ENCODE results near the gene ZNF730. TPM values are rescaled to one million over a fixed set of nuclear protein-coding genes. Genes with fewer than 3 reads are reported as not detected.
A peak's percentile ranks its signal among the peaks of the same experiment; 100 is the strongest.
"Not testable (repeated sequence)": the region's sequence is repeated elsewhere in the genome, so short reads cannot be mapped to it uniquely, and the experiment has no call there.

ZNF730 gene
- total RNA-seq, result under 1 TPM in 2 of 5 donors, not detected in 3; 0.09 to 0.20 TPM
- total RNA-seq (2013), result not detected
- total RNA-seq, result 0 to 1.9 (median 0.06) reads per million in 29 experiments

DNA sequence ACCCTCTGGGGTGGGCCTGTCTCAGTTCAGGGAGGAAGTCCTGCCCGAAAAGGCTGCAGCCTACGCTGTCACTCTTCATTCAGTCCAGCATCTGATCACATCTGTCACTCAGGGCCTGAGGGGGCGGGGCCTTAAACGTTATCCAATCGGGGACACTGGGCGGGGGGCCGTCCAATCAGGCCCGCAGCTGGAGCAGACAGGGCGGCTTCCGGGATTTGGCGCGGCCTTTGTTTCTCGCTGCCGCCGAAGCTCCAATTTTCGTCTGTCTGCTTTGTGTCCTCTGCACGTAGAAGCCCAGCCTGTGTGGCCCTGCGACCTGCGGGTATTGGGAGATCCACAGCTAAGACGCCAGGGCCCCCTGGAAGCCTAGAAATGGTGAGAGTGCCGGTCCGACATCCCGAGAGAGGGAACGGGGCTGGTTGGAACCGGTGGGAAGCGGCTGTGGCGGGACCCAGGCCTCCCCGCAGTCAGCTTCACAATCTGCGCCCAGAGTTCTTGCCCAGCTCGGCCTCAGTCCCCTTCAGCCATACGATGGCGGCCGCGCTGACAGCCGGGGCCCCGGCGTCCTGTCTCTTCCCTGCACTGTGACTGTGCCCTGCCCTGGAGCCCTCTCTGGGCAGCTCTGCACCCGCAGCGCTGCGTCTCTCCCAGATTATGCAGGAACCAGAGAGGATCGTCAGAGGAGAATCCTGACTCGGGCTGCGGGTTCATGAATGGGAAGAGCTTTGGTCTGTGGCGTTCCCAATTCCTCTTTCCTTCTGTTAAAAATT is at the start of gene ZNF730:
Gene ZNF730, plus strand, starts transcription at position 224 of the 770 bp plus-strand sequence. Its CDS starts 149 bp downstream, at position 373.
- DNase-seq (peak in 26 of 35 experiments; percentile 2 to 64 (median 32)), ATAC-seq (replicated peaks in 1 of 4) (peak; percentile 65 to 91 (median 81))
- Histone ChIP-seq H3K27me3 (replicated peaks in 1 of 2; ENCODE audit: control insufficient read depth in 2 of 2, extremely low read depth in 1 of 2, insufficient read depth in 2 of 2, low read length in 1 of 2) (peaks cover 0 to 8% of the 10 kb centered on the region in 2 experiments), H3K36me3 (ENCODE audit: control insufficient read depth in 2 of 2, extremely low read depth in 1 of 2, insufficient read depth in 1 of 2, low read length in 1 of 2) (no peaks in the 10 kb centered on the region), H3K9me3 (no peaks in the 10 kb centered on the region), H3K4me1 (ENCODE audit: control insufficient read depth in 1 of 2, extremely low read depth in 1 of 2, insufficient read depth in 2 of 2, low read length in 2 of 2) (peaks cover 0 to 6% of the 10 kb centered on the region in 2 experiments), H3K27ac (ENCODE audit: low read length) (no peak within 1 kb of the TSS), H3K4me3 (ENCODE audit: control insufficient read depth in 1 of 2, extremely low read depth in 1 of 2, low read length in 1 of 2) (peak within 1 kb of the TSS; percentile 18 to 85)
- CTCF ChIA-PET, result no interaction called here
- H3K4me3 Mint-ChIP-seq, result peak within 1 kb of the TSS; percentile 69 to 81 (median 72)
- peaks cover 2 to 10% (median 5%) of the 10 kb centered on the region in 3 donors for H3K9me3 Mint-ChIP-seq
- no peak within 1 kb of the TSS for H3K27ac Mint-ChIP-seq
- WGBS (ENCODE audit: insufficient coverage), result 2% methylated on average over 38 of the region's 44 CpGs
- POLR2A ChIA-PET, result interaction anchor here in 1 of 2 donors (0.5 kb wide), 1 partner anchor 34 kb away, joined by 3 read pairs; no protein-coding TSS in a partner anchor
- peaks cover 4 to 21% of the 10 kb centered on the region in 2 donors for H3K27me3 Mint-ChIP-seq
- no peaks in the 10 kb centered on the region for H3K36me3 Mint-ChIP-seq
- H3K4me1 Mint-ChIP-seq, result peaks cover 0 to 10% (median 4%) of the 10 kb centered on the region in 3 donors

DNA sequence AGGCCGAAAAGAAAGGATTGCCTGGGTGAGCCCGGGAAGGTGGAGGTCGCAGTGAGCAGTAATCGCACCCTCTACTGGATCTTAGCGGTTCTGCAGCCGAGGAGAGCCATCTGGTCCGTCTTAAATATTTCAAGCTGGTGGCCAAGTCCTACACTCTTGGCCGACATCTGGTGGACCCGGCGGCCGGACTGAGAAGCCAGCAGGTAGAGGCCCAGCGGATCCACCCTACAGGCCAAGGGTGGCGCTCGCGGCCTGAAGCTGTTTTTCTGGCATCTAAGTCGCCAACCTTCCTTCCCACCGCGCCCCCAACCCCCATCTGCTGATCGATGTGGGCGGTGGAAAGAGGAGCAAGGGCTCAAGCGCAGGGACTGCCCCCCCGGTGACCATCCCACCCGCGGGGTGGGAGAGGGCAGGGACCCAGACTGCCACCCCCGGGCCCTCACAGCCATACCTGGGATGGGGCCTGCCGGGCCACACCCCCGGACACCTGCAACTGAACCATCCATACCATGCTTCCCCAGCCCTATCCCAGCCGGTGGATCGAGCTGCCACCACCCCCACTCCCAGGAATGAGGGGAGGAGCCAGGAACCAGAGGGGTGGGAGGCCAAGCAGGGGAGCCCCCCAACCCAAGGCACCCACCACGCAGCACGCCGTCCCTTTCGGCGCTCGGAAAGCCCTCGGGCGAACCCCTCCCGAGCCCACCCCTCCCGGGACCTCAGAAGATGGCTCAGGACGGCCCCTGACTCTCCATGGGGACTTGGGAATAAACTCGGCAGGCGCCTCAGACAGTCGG is 46.3 kb upstream of the ZNF730 start:
- Mint-ChIP-seq H3K4me3 (peak overlapping the region in 1 of 3 donors; percentile 27), H3K36me3 (no peaks in the 10 kb centered on the region), H3K9me3 (peaks cover 12 to 23% (median 13%) of the 10 kb centered on the region in 3 donors), H3K4me1 (peaks cover 0 to 2% (median 0%) of the 10 kb centered on the region in 3 donors), H3K27me3 (peaks cover 34 to 38% of the 10 kb centered on the region in 2 donors), H3K27ac (no peak overlapping the region)
- H3K27me3 ChIP-seq (replicated peaks in 1 of 2; ENCODE audit: control insufficient read depth in 2 of 2, extremely low read depth in 1 of 2, insufficient read depth in 2 of 2, low read length in 1 of 2), result peaks cover 0 to 42% of the 10 kb centered on the region in 2 experiments
- ChIA-PET CTCF (no interaction called here), POLR2A (no interaction called here)
- peak overlapping the region in 1 of 2 donors; percentile 33 for H3K4me3 ChIP-seq (ENCODE audit: control insufficient read depth in 1 of 2, extremely low read depth in 1 of 2, low read length in 1 of 2)
- DNase-seq (no peak), ATAC-seq (replicated peaks in 1 of 4) (no peak)
- H3K4me1 ChIP-seq (ENCODE audit: control insufficient read depth in 1 of 2, extremely low read depth in 1 of 2, insufficient read depth in 2 of 2, low read length in 2 of 2), result peaks cover 2 to 7% of the 10 kb centered on the region in 2 experiments
- H3K36me3 ChIP-seq (ENCODE audit: control insufficient read depth in 2 of 2, extremely low read depth in 1 of 2, insufficient read depth in 1 of 2, low read length in 1 of 2), result no peaks in the 10 kb centered on the region
- H3K27ac ChIP-seq (ENCODE audit: low read length), result no peak overlapping the region
- H3K9me3 ChIP-seq, result no peaks in the 10 kb centered on the region
- WGBS (ENCODE audit: insufficient coverage), result 8% methylated on average over 30 of the region's 43 CpGs

DNA sequence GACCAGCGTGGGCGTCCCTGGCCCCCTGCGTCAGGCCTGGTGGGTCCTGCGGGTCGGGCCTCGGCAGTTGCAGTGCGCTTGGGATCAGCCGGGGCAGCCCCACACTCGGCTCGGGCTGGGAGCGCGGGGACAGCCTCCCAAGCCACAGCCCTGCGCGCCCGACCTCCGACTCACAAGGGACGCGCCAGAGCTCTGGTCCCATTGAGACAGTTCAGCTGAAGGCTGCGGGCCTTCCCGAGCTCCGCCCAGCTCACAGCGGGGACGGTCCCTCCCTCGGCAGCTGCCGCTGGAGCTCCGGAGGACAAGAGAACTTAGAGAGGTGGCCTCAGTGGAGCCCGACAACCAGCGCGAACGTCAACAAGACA is 45.7 kb upstream of the ZNF730 start:
- peaks cover 38 to 42% of the 10 kb centered on the region in 2 donors for H3K27me3 Mint-ChIP-seq
- Histone ChIP-seq H3K27me3 (replicated peaks in 1 of 2; ENCODE audit: control insufficient read depth in 2 of 2, extremely low read depth in 1 of 2, insufficient read depth in 2 of 2, low read length in 1 of 2) (peaks cover 0 to 44% of the 10 kb centered on the region in 2 experiments), H3K4me1 (ENCODE audit: control insufficient read depth in 1 of 2, extremely low read depth in 1 of 2, insufficient read depth in 2 of 2, low read length in 2 of 2) (peaks cover 2 to 7% of the 10 kb centered on the region in 2 experiments), H3K9me3 (no peaks in the 10 kb centered on the region), H3K36me3 (ENCODE audit: control insufficient read depth in 2 of 2, extremely low read depth in 1 of 2, insufficient read depth in 1 of 2, low read length in 1 of 2) (no peaks in the 10 kb centered on the region), H3K4me3 (ENCODE audit: control insufficient read depth in 1 of 2, extremely low read depth in 1 of 2, low read length in 1 of 2) (peak overlapping the region in 1 of 2 donors; percentile 33), H3K27ac (ENCODE audit: low read length) (no peak overlapping the region)
- H3K27ac Mint-ChIP-seq, result no peak overlapping the region
- H3K36me3 Mint-ChIP-seq, result no peaks in the 10 kb centered on the region
- H3K9me3 Mint-ChIP-seq, result peaks cover 12 to 26% (median 13%) of the 10 kb centered on the region in 3 donors
- H3K4me1 Mint-ChIP-seq, result peaks cover 0 to 5% (median under 1%) of the 10 kb centered on the region in 3 donors
- ATAC-seq (replicated peaks in 1 of 4) (no peak), DNase-seq (no peak)
- H3K4me3 Mint-ChIP-seq, result peak overlapping the region in 1 of 3 donors; percentile 20
- 6% methylated on average over 30 of the region's 30 CpGs for WGBS (ENCODE audit: insufficient coverage)
- ChIA-PET CTCF (no interaction called here), POLR2A (no interaction called here)

DNA sequence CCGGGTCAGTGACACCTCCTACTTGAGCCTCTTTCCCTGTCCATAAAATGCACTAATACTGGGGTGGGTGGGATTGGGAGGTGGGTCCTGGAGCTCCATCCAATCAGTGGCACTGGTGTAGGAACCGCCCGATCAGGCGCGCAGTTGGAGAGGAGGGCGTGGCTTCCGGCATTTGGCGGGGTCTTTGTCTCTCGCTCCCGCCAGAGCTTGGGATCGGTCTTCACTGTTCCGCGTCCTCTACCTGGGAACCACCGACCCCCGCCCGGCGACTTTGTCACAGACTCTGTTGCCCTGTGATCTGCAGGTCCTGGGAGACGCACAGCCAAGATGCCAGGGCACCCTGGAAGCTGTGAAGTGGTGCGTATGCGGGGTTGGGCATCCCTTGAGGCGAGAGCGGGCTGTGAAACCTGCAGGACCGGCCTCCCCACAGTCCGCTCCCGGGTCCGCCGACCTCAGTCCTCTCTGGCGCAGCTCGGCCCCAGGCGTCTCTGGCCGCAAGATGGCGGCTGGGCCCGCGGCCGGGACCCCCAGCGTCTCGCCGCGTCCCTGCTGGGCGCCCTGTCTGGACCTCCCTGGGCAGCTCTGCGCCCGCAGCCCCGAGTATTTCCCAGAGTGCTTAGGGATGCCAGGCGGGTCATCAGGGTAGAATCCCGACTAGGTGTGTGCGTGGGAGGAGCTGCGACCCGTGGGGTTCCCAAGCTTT is 41.6 kb upstream of the ZNF730 start:
- H3K27ac Mint-ChIP-seq, result no peak overlapping the region
- Histone ChIP-seq H3K4me3 (ENCODE audit: control insufficient read depth in 1 of 2, extremely low read depth in 1 of 2, low read length in 1 of 2) (peak overlapping the region in 1 of 2 donors; percentile 94), H3K27ac (ENCODE audit: low read length) (no peak overlapping the region), H3K4me1 (ENCODE audit: control insufficient read depth in 1 of 2, extremely low read depth in 1 of 2, insufficient read depth in 2 of 2, low read length in 2 of 2) (peaks cover 2 to 7% of the 10 kb centered on the region in 2 experiments), H3K36me3 (ENCODE audit: control insufficient read depth in 2 of 2, extremely low read depth in 1 of 2, insufficient read depth in 1 of 2, low read length in 1 of 2) (no peaks in the 10 kb centered on the region), H3K9me3 (no peaks in the 10 kb centered on the region), H3K27me3 (replicated peaks in 1 of 2; ENCODE audit: control insufficient read depth in 2 of 2, extremely low read depth in 1 of 2, insufficient read depth in 2 of 2, low read length in 1 of 2) (peaks cover 0 to 31% of the 10 kb centered on the region in 2 experiments)
- H3K36me3 Mint-ChIP-seq, result no peaks in the 10 kb centered on the region
- CTCF ChIA-PET, result no interaction called here
- DNase-seq (no peak), ATAC-seq (replicated peaks in 1 of 4) (no peak)
- H3K27me3 Mint-ChIP-seq, result peaks cover 23 to 29% of the 10 kb centered on the region in 2 donors
- H3K9me3 Mint-ChIP-seq, result peaks cover 10 to 25% (median 10%) of the 10 kb centered on the region in 3 donors
- H3K4me1 Mint-ChIP-seq, result peaks cover 0 to 4% (median 3%) of the 10 kb centered on the region in 3 donors
- H3K4me3 Mint-ChIP-seq, result peak overlapping the region in 1 of 3 donors; percentile 40
- 3% methylated on average over 43 of the region's 48 CpGs for WGBS (ENCODE audit: insufficient coverage)
- POLR2A ChIA-PET, result no interaction called here

DNA sequence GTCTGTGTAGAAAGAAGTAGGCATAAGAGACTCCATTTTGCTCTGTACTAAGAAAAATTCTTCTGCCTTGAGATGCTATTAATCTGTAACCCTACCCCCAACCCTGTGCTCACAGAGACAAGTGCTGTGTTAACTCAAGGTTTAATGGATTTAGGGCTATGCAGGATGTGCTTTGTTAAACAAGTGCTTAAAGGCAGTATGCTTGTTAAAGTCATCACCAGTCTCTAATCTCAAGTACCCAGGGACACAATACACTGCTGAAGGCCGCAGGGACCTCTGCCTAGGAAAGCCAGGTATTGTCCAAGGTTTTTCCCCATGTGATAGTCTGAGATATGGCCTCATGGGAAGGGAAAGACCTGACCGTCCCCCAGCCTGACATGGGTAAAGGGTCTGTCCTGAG is 39.0 kb upstream of the ZNF730 start:
- H3K9me3 ChIP-seq; H3K4me1 ChIP-seq (ENCODE audit: control insufficient read depth in 1 of 2, extremely low read depth in 1 of 2, insufficient read depth in 2 of 2, low read length in 2 of 2); H3K4me1 Mint-ChIP-seq; H3K27ac ChIP-seq (ENCODE audit: low read length); ATAC-seq (replicated peaks in 1 of 4); H3K36me3 Mint-ChIP-seq; H3K27ac Mint-ChIP-seq; H3K36me3 ChIP-seq (ENCODE audit: control insufficient read depth in 2 of 2, extremely low read depth in 1 of 2, insufficient read depth in 1 of 2, low read length in 1 of 2); CTCF ChIA-PET; DNase-seq; POLR2A ChIA-PET; H3K4me3 Mint-ChIP-seq; H3K4me3 ChIP-seq (ENCODE audit: control insufficient read depth in 1 of 2, extremely low read depth in 1 of 2, low read length in 1 of 2): not testable (repeated sequence)
- no CpG with 5 or more reads among the region's 2 CpGs for WGBS (ENCODE audit: insufficient coverage)
- peaks cover 15 to 17% of the 10 kb centered on the region in 2 donors for H3K27me3 Mint-ChIP-seq
- peaks cover 0 to 12% of the 10 kb centered on the region in 2 experiments for H3K27me3 ChIP-seq (replicated peaks in 1 of 2; ENCODE audit: control insufficient read depth in 2 of 2, extremely low read depth in 1 of 2, insufficient read depth in 2 of 2, low read length in 1 of 2)
- peaks cover 8 to 16% (median 15%) of the 10 kb centered on the region in 3 donors for H3K9me3 Mint-ChIP-seq

DNA sequence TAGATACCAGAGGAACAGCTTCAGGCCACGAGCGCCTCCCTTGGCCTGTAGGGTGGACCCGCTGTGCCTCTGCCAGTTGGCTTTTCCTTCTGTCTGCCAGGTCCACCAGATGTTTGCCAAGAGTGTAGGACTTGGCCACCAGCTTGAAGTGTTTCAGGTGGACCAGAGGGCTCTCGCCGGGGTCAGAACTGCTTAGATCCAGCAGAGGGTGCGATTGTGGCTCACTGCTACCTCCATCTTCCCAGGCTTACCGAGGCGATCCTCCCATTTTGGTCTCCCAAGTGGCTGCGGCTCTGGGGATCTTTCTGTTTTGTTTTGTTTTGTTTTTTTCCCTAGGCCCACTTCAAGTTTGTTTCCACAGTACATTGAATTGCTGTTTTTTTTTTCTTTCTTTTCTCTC is 23.0 kb upstream of the ZNF730 start:
- ChIA-PET CTCF (no interaction called here), POLR2A (no interaction called here)
- H3K27me3 Mint-ChIP-seq, result no peaks in the 10 kb centered on the region
- no peak overlapping the region for H3K4me3 ChIP-seq (ENCODE audit: control insufficient read depth in 1 of 2, extremely low read depth in 1 of 2, low read length in 1 of 2)
- H3K9me3 ChIP-seq, result no peaks in the 10 kb centered on the region
- H3K27me3 ChIP-seq (replicated peaks in 1 of 2; ENCODE audit: control insufficient read depth in 2 of 2, extremely low read depth in 1 of 2, insufficient read depth in 2 of 2, low read length in 1 of 2), result no peaks in the 10 kb centered on the region
- no peak overlapping the region for H3K4me3 Mint-ChIP-seq
- H3K4me1 Mint-ChIP-seq, result no peaks in the 10 kb centered on the region
- no peak for DNase-seq
- no peak overlapping the region for H3K27ac ChIP-seq (ENCODE audit: low read length)
- H3K36me3 Mint-ChIP-seq, result no peaks in the 10 kb centered on the region
- no peaks in the 10 kb centered on the region for H3K4me1 ChIP-seq (ENCODE audit: control insufficient read depth in 1 of 2, extremely low read depth in 1 of 2, insufficient read depth in 2 of 2, low read length in 2 of 2)
- WGBS (ENCODE audit: insufficient coverage), result 90% methylated on average over 6 of the region's 9 CpGs
- ATAC-seq (replicated peaks in 1 of 4), result no peak
- peaks cover 31 to 55% (median 37%) of the 10 kb centered on the region in 3 donors for H3K9me3 Mint-ChIP-seq
- H3K27ac Mint-ChIP-seq, result no peak overlapping the region
- no peaks in the 10 kb centered on the region for H3K36me3 ChIP-seq (ENCODE audit: control insufficient read depth in 2 of 2, extremely low read depth in 1 of 2, insufficient read depth in 1 of 2, low read length in 1 of 2)
